GM19351 (cell line): ENCODE data around the gene CLECL1.
"Not testable (repeated sequence)": the region's sequence is repeated elsewhere in the genome, so short reads cannot be mapped to it uniquely, and the experiment has no call there.

ENCODE experiments used
- ATAC-seq: cut with Tn5 transposase; IDR thresholded peaks from one replicate; pipeline ENCODE4 v1.9.1; 2021; ENCODE audit warnings: mild to moderate bottlenecking, moderate library complexity; ENCODE audit not compliant: unreplicated experiment

The CLECL1 gene

GRCh38 chr12:9725213-9725870, 7.6 kb downstream of the CLECL1 start:
- ATAC-seq = no peak

GRCh38 chr12:9724023-9724422, 8.9 kb downstream of the CLECL1 start:
- no peak for ATAC-seq

DNA sequence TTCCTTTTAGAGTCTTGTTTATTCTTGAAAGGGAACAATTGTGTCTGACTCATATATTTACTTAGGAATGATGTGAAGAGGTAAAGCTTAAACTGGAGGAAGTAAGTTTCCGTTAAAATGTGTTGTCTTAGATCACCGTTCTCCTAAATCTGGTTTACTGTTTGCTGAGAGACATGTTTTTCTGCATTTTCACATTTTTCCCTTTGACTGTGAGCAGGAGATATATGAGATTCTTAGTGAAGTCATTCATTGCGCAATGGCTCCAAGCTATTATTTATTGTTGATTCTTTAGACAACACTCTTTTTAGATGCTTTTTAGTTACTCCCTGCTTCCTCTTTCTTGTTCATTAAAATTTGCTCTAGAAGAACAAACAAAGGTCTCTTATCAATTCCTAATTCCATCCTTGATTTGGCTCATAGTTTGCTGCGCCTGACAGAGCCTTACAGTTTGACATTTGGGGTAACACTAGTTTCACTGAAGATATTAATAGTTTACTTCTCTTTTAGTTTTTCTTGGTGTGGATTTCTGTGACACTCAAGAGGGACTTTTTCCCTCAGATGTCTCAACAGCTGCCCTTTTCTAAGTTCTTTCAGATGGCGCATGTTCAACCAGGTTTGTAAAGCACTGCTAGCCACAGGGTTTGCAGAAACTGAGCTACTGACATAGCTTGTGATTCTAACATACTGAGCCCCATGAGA, 11.4 kb downstream of the CLECL1 start:
- ATAC-seq = peak; percentile 67

- peak; percentile 39 for ATAC-seq
Measured at GRCh38 chr12:9719790-9720189, 13.1 kb downstream of the CLECL1 start.

- ATAC-seq = no peak
Measured at GRCh38 chr12:9718968-9719367, 13.9 kb downstream of the CLECL1 start.

- no peak for ATAC-seq
Measured at GRCh38 chr12:9717070-9717925, 15.6 kb downstream of the CLECL1 start.

GRCh38 chr12:9713032-9713558, 19.8 kb downstream of the CLECL1 start:
- peak; percentile 69 for ATAC-seq

DNA sequence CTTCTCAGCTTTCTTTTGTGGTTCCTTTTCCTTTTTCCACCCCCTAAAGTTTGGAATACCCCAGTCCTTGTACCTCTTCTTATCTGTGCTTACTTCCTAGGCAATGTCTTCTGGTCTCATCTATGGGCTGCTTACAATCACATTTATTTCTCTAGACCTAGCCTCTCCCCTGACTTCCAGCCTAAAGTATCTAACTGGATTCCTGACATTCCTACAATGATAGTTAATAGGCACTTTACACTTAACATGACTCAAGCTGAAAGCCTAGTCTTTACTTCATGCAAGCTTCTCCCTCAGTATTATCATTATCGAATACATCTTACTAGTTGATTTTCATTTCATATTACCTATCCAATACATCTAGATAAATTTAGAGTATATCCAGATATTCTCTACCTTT, 21.2 kb downstream of the CLECL1 start:
- ATAC-seq = no peak

- ATAC-seq = no peak
Measured at GRCh38 chr12:9710584-9711375, 22.1 kb downstream of the CLECL1 start.

- no peak for ATAC-seq
Measured at GRCh38 chr12:9708853-9709252, 24.0 kb downstream of the CLECL1 start.

DNA sequence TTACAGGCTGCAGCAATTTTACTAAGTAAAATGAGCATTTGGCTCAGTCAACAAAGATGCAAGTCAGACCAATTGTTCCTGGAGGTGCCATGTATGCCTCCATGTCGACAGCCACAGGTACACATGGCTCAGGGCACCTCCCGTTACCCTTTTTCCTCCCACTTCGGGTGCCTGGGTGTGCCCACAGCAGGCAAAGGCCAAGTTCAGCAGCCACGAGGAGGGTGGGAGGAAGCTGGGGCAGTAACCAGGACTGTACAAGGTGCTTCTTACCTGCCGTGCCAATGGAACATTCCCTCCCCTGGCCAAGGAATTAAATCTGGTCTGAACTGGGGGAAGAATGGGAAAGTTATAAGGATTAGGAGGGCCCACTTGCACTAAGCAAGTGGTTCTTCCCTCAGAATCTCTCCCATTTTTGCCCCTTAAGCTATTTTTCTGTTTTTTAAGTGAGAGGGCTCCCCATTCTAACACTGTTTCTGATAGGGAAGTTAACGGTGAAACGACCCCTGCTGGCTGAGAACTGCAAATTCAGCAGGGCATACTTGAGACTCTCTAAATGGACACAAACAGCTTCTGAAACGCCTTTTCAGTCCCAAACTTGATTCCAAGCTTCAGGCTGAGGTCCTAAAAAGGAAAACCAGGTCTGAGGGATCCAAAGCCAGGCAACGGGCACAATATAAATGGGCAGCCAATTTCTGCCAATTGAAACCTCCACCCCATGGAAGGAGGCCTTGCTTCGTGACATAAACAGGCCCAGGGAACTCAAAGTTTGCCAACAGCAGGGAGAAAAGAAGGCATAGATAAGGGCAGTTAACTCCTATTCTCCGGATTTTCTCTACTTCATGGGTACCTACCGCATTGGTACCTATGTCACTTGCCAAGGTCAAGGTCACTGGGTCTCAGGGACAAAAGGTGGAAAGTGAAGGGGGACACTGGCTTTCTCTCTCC, 24.8 kb downstream of the CLECL1 start:
- no peak for ATAC-seq

DNA sequence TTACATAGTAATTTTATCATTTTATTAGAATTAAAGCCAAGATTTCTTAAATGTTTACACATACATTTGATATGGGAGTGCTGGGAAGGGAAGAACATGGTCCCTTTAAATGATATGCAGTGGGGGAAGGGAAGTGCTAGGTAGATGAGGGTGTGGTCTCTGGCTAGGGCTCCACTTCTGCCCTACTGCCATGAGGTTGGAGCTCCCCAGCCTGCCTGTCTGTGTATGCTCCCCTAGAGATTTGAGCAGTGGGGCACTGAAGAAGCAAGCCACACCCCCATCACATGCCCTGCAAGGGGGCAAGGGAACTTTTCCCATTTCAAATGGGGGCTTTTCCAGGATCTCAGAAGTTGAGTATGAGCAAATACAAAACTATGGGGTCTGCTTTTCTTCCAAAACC, 25.5 kb downstream of the CLECL1 start:
- no peak for ATAC-seq

- ATAC-seq = no peak
Measured at GRCh38 chr12:9706086-9706685, 26.7 kb downstream of the CLECL1 start.

- ATAC-seq = not testable (repeated sequence)
Measured at GRCh38 chr12:9704561-9704960, 28.3 kb downstream of the CLECL1 start.

DNA sequence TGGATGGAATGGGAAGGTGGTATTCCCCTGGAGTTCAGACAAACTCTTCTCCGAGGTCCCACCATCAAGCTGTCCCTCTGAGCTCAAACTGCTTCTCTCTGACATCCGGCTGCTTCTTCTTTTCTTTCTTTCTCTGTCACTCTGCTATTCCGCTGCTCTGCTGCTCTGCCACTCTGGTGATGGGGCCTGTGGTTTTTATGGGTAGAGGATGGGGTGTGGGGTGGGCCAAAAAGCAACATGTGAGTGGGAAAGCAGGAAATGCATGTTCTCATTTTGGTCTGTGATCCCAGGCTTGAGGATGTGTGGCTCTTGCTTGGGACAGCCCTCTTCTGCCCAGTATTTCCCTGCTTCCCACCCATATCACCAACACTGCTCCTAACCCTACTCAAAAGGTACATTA, 30.6 kb downstream of the CLECL1 start:
- no peak for ATAC-seq

- ATAC-seq = no peak
Measured at GRCh38 chr12:9701380-9702154, 31.3 kb downstream of the CLECL1 start.

GRCh38 chr12:9700606-9700956, 32.3 kb downstream of the CLECL1 start:
- no peak for ATAC-seq

DNA sequence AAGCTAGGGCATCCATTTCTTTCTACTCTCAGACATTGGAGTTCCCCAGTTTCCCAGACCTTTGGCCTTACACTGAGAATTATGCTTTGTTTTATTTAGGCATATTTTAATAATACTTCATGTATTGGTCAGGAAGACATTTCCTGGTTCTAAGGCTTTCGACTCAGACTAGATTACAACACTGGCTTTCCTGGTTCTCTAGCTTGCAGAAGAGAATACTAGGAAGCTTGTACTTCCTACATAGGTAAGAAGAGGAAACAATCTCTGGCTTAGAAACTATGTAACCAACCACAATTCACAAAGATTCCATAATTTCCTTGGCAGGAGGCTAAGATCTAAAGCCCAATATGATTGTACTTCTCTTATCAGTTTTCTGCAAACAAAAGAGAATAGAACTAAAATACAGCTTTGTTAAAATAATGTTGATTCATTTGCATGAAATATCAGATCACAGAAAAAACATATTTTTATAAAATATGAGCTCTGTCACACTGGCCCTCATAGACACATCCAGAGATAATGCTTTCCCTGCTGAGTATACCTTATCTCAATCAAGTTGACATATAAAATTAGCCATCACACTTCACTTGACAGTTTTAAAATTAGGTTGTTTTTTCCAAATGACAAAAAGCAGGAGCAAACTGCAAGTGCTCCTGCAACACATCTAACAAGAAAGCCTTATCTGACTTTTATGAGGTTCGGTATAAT, 32.8 kb downstream of the CLECL1 start:
- ATAC-seq = no peak
